BLaER1 treated with 17β-estradiol and CSF1 and Interleukin-3, amounts not matched to agents 10 nM and 100 nM (cell line): ENCODE measurements around the gene QPRT.
"Not testable (repeated sequence)": the region's sequence is repeated elsewhere in the genome, so short reads cannot be mapped to it uniquely, and the experiment has no call there.

ENCODE experiments used
- H3K27ac ChIP-seq, 11 experiments: shearing (Covaris generic); formaldehyde crosslinking; 2 replicates each; pipeline ENCODE4 v1.8.1; 2022
- H3K27me3 ChIP-seq, 11 experiments: shearing (Covaris generic); formaldehyde crosslinking; 2 replicates each; pipeline ENCODE4 v1.8.1; 2022
- H3K36me3 ChIP-seq, 11 experiments: shearing (Covaris generic); formaldehyde crosslinking; 2 replicates each; pipeline ENCODE4 v1.8.1; 2022
- H3K4me1 ChIP-seq, 10 experiments: shearing (Covaris generic); formaldehyde crosslinking; 2 replicates each; pipeline ENCODE4 v1.8.1; 2022
- H3K4me2 ChIP-seq, 11 experiments: shearing (Covaris generic); formaldehyde crosslinking; 2 replicates each; pipeline ENCODE4 v1.8.1; 2022
- H3K4me3 ChIP-seq, 10 experiments: shearing (Covaris generic); formaldehyde crosslinking; 2 replicates each; pipeline ENCODE4 v1.8.1; 2022
- H3K9ac ChIP-seq, 11 experiments: shearing (Covaris generic); formaldehyde crosslinking; 2 replicates each; pipeline ENCODE4 v1.8.1; 2022
- H3K9me3 ChIP-seq, 11 experiments: shearing (Covaris generic); formaldehyde crosslinking; replicated peaks in 1 of 11; 2 replicates each; pipeline ENCODE4 v1.8.1; 2022
- H4K20me1 ChIP-seq, 11 experiments: shearing (Covaris generic); formaldehyde crosslinking; 2 replicates each; pipeline ENCODE4 v1.8.1; 2022
- Cebpa-rat ChIP-seq, 11 experiments: shearing (Covaris generic); IDR thresholded peaks; 2 replicates each; pipeline ENCODE4 v1.8.1; 2022

Gene QPRT

DNA sequence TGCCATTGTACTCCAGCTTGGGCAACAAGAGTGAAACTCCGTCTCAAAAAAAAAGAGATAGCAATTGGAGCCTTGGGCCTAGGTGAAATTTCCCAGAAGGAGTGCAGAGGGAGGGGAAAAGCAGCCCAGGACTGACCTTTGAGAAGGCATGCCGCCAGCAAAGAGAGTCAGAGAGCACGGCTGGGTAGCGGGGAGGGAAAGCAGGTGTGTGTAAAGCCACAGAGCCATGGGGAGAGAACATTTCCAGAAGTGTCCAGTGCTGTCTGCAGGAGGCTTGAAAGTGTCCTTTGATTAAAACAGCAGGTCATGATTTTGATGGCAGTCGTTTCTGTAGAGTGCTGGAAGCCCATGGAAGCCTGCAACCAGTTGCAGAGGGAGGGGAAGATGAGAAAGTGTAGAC is 58.7 kb downstream of the QPRT start:
- peak overlapping the region in 4 of 11 experiments; percentile 19 to 61 (median 34); a peak in 4 of 22 replicates for H3K27ac ChIP-seq
- H3K36me3 ChIP-seq = peaks cover 3 to 28% (median 14%) of the 10 kb centered on the region in 11 experiments; a peak in 21 of 22 replicates
- H3K4me2 ChIP-seq = peak overlapping the region; percentile 52 to 99 (median 67)
- H3K4me3 ChIP-seq = no peak overlapping the region
- H3K9ac ChIP-seq = peak overlapping the region in 1 of 11 experiments; percentile 11; a peak in 3 of 22 replicates
- H3K4me1 ChIP-seq = peaks cover 50 to 75% (median 68%) of the 10 kb centered on the region in 10 experiments
- peaks cover 0 to 4% (median 0%) of the 10 kb centered on the region in 11 experiments; a peak in 2 of 22 replicates for H3K9me3 ChIP-seq
- peaks cover 0 to 17% (median 0%) of the 10 kb centered on the region in 11 experiments; a peak in 5 of 22 replicates for H4K20me1 ChIP-seq
- no peaks in the 10 kb centered on the region for H3K27me3 ChIP-seq
- no peak for TF ChIP-seq Cebpa-rat (IDR thresholded peaks at IDR 0.05)

GRCh38 chr16:29738514-29738913 is 59.5 kb downstream of the QPRT start:
- H3K27ac ChIP-seq = peak overlapping the region in 9 of 11 experiments; percentile 15 to 61 (median 28); a peak in 12 of 22 replicates
- H3K9ac ChIP-seq = peak overlapping the region in 2 of 11 experiments; percentile 3 to 10; a peak in 2 of 22 replicates
- no peak for TF ChIP-seq Cebpa-rat (IDR thresholded peaks at IDR 0.05)
- peak overlapping the region; percentile 52 to 99 (median 67) for H3K4me2 ChIP-seq
- peaks cover 58 to 83% (median 76%) of the 10 kb centered on the region in 10 experiments for H3K4me1 ChIP-seq
- H3K36me3 ChIP-seq = peaks cover 11 to 36% (median 22%) of the 10 kb centered on the region in 11 experiments; a peak in 21 of 22 replicates
- H3K27me3 ChIP-seq = no peaks in the 10 kb centered on the region
- peaks cover 0 to 6% (median 0%) of the 10 kb centered on the region in 11 experiments; a peak in 2 of 22 replicates for H3K9me3 ChIP-seq
- peaks cover 0 to 25% (median 0%) of the 10 kb centered on the region in 11 experiments; a peak in 5 of 22 replicates for H4K20me1 ChIP-seq
- no peak overlapping the region for H3K4me3 ChIP-seq

DNA sequence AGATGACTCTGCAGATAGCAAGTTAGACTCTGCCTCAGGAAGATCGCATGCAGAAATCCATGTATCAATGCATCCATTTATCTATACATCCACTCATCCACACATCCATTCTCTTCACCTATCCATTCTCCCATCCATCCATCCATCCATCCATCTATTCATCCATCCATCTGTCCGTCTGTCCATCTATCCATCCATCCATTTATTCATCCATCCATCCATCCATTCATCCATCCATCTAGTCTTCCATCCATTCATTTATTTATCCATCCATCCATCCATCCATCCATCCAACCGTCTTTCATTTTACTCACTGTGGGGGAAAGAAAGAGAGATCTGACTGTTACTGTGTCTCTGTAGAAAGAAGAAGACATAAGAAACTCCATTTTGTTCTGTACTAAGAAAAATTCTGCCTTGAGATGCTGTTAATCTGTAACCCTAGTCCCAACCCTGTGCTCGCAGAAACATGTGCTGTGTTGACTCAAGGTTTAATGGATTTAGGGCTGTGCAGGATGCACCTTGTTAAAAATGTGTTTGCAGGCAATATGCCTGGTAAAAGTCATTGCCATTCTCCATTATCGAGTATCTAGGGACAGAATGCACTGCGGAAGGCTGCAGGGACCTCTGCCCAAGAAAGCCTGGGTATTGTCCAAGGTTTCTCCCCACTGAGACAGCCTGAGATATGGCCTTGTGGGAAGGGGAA is 61.1 kb downstream of the QPRT start:
- Histone ChIP-seq H3K36me3 (peaks cover 22 to 51% (median 34%) of the 10 kb centered on the region in 11 experiments), H4K20me1 (peaks cover 0 to 33% (median 0%) of the 10 kb centered on the region in 11 experiments; a peak in 6 of 22 replicates), H3K4me2 (peak overlapping the region in 10 of 11 experiments; percentile 6 to 99 (median 70); a peak in 15 of 22 replicates), H3K4me1 (peaks cover 73 to 95% (median 89%) of the 10 kb centered on the region in 10 experiments), H3K27ac (peak overlapping the region in 1 of 11 experiments; percentile 5; a peak in 1 of 22 replicates)
- H3K4me3 ChIP-seq, H3K27me3 ChIP-seq, H3K9me3 ChIP-seq, H3K9ac ChIP-seq: not testable (repeated sequence)

DNA sequence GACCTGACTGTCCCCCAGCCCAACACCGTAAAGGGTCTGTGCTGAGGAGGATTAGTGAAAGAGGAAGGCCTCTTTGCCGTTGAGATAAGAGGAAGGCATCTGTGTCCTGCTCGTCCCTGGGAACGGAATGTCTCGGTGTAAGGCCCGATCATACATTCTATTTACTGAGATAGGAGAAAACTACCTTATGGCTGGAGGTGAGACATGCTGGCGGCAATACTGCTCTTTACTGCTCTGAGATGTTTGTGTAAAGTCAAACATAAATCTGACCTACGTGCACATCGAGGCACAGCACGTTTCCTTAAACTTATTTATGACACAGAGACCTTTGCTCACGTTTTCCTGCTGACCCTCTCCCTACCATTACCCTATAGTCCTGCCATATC is 61.6 kb downstream of the QPRT start:
- H3K9ac ChIP-seq, H3K9me3 ChIP-seq, H3K27me3 ChIP-seq, H3K4me3 ChIP-seq: not testable (repeated sequence)
- peaks cover 0 to 33% (median 0%) of the 10 kb centered on the region in 11 experiments; a peak in 6 of 22 replicates for H4K20me1 ChIP-seq
- peak overlapping the region in 1 of 11 experiments; percentile 5; a peak in 2 of 22 replicates for H3K27ac ChIP-seq
- peaks cover 77 to 98% (median 93%) of the 10 kb centered on the region in 10 experiments for H3K4me1 ChIP-seq
- peak overlapping the region in 9 of 11 experiments; percentile 6 to 99 (median 72); a peak in 10 of 22 replicates for H3K4me2 ChIP-seq
- peaks cover 22 to 51% (median 34%) of the 10 kb centered on the region in 11 experiments for H3K36me3 ChIP-seq

- H4K20me1 ChIP-seq = peaks cover 0 to 33% (median 0%) of the 10 kb centered on the region in 11 experiments; a peak in 6 of 22 replicates
- TF ChIP-seq Cebpa-rat (IDR thresholded peaks at IDR 0.05) = no peak
- peak overlapping the region in 2 of 11 experiments; percentile 7 to 97; a peak in 1 of 22 replicates for H3K27ac ChIP-seq
- peaks cover 22 to 51% (median 34%) of the 10 kb centered on the region in 11 experiments for H3K36me3 ChIP-seq
- H3K9ac ChIP-seq = no peak overlapping the region
- peak overlapping the region in 8 of 11 experiments; percentile 88 to 100 (median 98); a peak in 12 of 22 replicates for H3K4me2 ChIP-seq
- peaks cover 0 to 6% (median 0%) of the 10 kb centered on the region in 11 experiments; a peak in 3 of 22 replicates for H3K9me3 ChIP-seq
- no peaks in the 10 kb centered on the region for H3K27me3 ChIP-seq
- H3K4me3 ChIP-seq = no peak overlapping the region
- peaks cover 73 to 95% (median 90%) of the 10 kb centered on the region in 10 experiments for H3K4me1 ChIP-seq
These were observed 63.8 kb downstream of the QPRT start for GRCh38 chr16:29742683-29743275.

DNA sequence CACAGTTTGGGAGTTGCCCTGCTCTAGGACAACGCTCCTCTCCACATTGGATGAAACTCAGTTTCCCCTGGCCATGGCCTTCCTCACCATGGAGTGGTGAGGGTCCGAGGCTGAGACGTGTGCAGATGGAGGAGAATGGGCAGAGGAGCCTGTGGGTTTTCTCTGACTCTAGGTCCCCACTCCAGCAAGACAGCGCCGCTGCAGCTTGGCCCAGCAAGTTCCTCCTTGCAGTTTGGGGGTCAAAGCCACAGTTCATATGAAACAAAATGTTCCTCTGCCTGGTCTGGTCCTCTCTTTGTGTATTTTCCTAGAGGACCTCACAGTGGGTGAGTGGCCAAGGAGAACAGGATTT is 64.5 kb downstream of the QPRT start:
- Histone ChIP-seq H3K27ac (peak overlapping the region in 10 of 11 experiments; percentile 91 to 98 (median 96); a peak in 19 of 22 replicates), H3K4me3 (peak overlapping the region in 5 of 10 experiments; percentile 72 to 93 (median 86); a peak in 6 of 20 replicates), H3K36me3 (peaks cover 22 to 51% (median 34%) of the 10 kb centered on the region in 11 experiments), H3K4me1 (peaks cover 73 to 95% (median 90%) of the 10 kb centered on the region in 10 experiments), H3K9ac (peak overlapping the region in 8 of 11 experiments; percentile 87 to 95 (median 91); a peak in 11 of 22 replicates), H3K27me3 (no peaks in the 10 kb centered on the region), H3K9me3 (peaks cover 3 to 13% (median 5%) of the 10 kb centered on the region in 11 experiments; a peak in 17 of 22 replicates), H3K4me2 (peak overlapping the region; percentile 88 to 100 (median 97)), H4K20me1 (peaks cover 0 to 33% (median 0%) of the 10 kb centered on the region in 11 experiments; a peak in 6 of 22 replicates)
- no peak for TF ChIP-seq Cebpa-rat (IDR thresholded peaks at IDR 0.05)

DNA sequence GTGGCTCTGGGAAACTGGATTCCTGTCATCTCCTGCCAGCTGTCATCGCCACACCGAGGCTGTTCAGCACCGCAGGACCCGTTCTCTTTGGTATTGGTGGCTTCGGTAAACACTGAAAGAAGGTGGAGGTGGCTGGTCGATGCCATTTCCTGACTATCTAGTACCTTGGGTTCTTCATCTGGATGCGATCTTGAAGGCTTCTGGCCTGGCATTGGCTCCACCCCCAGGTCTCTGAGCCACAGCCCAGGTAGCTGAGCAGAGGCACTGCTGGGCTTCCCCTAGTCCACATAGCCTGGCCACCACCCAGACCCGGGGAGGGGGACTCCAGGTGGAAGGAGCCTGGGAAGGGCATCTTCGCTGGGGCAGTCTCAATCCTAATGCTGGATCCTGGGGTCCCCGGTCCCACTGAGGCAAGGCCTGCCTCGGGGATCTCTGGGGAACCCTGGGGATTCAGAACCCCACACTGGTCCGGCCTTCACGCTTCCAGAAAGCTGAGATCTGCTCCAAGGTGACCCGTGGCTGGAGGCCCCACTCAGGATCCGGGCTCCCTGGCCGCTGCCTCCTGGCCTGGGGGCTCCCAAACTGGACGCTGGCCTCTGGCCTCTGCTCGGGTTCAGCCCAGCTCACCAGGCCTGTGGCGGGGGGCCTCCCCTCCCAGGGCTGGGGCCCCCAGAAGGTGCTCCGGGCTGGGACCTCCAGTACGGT is 65.0 kb downstream of the QPRT start:
- peak overlapping the region in 10 of 11 experiments; percentile 91 to 98 (median 96); a peak in 20 of 22 replicates for H3K27ac ChIP-seq
- TF ChIP-seq Cebpa-rat (IDR thresholded peaks at IDR 0.05) = no peak

More for the DNA sequence above, 65.0 kb downstream of the QPRT start:
- peak overlapping the region; percentile 87 to 95 (median 90); a peak in 21 of 22 replicates for H3K9ac ChIP-seq
- peak overlapping the region in 9 of 10 experiments; percentile 72 to 93 (median 81); a peak in 16 of 20 replicates for H3K4me3 ChIP-seq
- peaks cover 0 to 33% (median 0%) of the 10 kb centered on the region in 11 experiments; a peak in 6 of 22 replicates for H4K20me1 ChIP-seq
- peaks cover 22 to 51% (median 34%) of the 10 kb centered on the region in 11 experiments for H3K36me3 ChIP-seq
- peaks cover 4 to 18% (median 10%) of the 10 kb centered on the region in 11 experiments; a peak in 17 of 22 replicates for H3K9me3 ChIP-seq
- H3K4me2 ChIP-seq = peak overlapping the region; percentile 88 to 100 (median 97)
- H3K27me3 ChIP-seq = no peaks in the 10 kb centered on the region
- H3K4me1 ChIP-seq = peaks cover 69 to 94% (median 88%) of the 10 kb centered on the region in 10 experiments
